GM18870 (cell line): ENCODE results near the gene FMO5.
"Not testable (repeated sequence)": the region's sequence is repeated elsewhere in the genome, so short reads cannot be mapped to it uniquely, and the experiment has no call there.

ENCODE experiments used
- ATAC-seq: cut with Tn5 transposase; IDR thresholded peaks from one replicate; pipeline ENCODE4 v1.9.1; 2021; ENCODE audit warnings: moderate library complexity; ENCODE audit not compliant: unreplicated experiment

The FMO5 gene

GRCh38 chr1:147209825-147210821 lies 15.0 kb downstream of the FMO5 start:
- ATAC-seq = no peak

DNA sequence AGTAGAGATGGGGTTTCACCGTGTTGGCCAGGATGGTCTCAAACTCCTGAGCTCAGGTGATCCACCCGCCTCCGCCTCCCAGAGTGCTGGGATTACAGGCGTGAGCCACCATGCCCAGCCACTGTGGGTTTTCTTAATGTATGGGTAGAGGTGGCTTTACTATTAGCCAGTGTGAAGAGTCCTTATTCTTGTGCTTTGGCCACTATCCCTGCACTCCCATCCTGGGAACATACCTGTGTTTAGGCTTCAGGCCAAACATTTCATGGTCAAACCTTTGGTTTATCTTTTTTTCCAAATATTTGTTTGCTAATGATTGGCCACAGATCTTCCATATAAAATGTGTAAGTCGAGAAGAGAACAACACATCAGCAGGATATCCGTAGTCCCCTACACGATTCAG lies 16.5 kb downstream of the FMO5 start:
- ATAC-seq = no peak

DNA sequence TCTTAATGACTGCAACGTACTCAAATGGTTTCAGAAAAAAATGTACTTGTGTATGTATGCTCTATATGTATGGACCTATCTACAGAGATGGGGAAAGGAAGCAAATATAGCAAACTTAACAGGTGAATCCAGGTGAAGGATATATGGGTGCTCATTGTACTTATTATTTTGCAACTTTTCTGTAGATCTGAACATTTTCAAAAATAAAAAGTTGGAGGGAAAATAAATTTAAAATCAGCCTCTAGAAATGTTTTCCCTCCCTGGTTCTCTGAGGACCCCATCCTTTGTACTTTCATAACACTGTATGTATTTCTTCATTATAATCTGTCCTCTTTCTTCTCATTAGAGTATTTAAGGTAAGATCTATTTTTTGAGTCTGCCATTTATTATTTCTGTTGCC lies 17.9 kb downstream of the FMO5 start:
- no peak for ATAC-seq

- ATAC-seq = no peak
Measured at GRCh38 chr1:147204080-147204479, 21.1 kb downstream of the FMO5 start.

- ATAC-seq = no peak
Measured at GRCh38 chr1:147202576-147202975, 22.6 kb downstream of the FMO5 start.

GRCh38 chr1:147201786-147202185 lies 23.4 kb downstream of the FMO5 start:
- no peak for ATAC-seq

- ATAC-seq = no peak
Measured at GRCh38 chr1:147201276-147201675, 23.9 kb downstream of the FMO5 start.

DNA sequence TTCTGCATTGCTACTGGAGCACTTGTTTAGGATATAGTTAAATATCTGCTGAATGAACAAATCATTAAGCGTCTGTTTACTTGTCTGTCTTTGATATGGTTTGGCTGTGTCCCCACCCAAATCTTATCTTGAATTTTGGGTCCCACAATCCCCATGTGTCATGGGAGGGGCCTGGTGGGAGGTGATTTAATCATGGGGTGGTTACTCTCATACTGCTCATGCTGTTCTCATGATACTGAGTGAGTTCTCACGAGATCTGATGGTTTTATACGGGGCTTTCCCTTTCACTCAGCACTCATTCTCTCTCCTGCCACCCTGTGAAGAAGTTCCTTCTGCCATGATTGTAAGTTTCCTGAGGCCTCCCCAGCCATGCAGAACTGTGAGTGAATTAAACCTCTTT lies 27.8 kb downstream of the FMO5 start:
- not testable (repeated sequence) for ATAC-seq

- ATAC-seq = no peak
Measured at GRCh38 chr1:147189514-147189913, 35.6 kb downstream of the FMO5 start.

DNA sequence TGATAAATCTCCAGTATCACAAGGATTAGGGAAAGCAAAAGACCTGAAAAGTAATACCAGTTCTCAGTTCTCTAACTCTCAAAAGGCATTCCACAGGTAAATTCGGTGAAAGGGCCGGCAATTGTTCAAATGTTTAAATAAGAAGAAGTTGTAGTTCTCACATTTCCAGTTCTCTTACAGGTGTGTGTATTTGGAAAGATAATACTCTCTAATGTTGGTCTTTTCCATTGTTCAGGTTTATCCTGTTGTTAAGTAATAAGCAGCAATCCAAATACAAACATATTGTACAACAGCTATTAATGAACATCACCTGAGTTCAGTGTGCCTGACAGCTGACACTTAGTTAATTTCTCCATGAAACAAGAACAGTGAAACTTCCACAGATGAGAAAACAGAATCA lies 39.7 kb downstream of the FMO5 start:
- ATAC-seq = no peak

DNA sequence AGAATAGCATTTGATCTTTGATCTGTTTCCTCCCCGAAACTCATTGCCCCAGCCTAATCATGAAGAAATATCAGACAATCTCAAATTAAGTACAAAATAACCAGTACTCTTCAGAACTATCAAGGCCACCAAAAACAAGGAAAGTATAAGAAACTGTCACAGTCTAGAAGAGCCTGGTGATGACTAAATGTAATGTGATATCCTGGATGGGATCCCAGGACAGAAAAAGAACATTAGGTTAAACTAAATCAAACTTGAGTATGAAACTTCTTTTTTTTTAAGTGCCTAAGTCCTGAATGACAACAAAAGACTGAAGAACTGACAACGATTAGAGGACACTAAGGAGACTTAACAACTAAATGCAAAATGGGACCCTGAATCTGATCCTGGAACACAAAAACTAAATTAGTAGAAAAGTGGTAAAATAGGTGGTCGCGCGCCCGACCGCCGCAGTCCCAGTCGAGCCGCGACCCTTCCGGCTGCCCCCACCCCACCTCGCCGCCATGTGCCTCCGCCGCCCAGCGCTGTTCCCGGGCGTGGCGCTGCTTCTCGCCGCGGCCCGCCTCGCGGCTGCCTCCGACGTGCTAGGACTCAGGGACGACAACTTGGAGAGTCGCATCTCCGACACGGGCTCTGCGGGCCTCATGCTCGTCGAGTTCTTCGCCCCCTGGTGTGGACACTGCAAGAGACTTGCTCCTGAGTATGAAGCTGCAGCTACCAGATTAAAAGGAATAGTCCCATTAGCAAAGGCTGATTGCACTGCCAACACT lies 47.3 kb downstream of the FMO5 start:
- ATAC-seq = no peak

- ATAC-seq = peak; percentile 79
Measured at GRCh38 chr1:147172168-147173016, 52.7 kb downstream of the FMO5 start, which contains the start of gene PRKAB2. PRKAB2 (minus strand) TSS chr1:147172470; CDS start chr1:147172144, 326 bp downstream.

- peak; percentile 3 for ATAC-seq
Measured at GRCh38 chr1:147171399-147172167, 53.6 kb downstream of the FMO5 start.

DNA sequence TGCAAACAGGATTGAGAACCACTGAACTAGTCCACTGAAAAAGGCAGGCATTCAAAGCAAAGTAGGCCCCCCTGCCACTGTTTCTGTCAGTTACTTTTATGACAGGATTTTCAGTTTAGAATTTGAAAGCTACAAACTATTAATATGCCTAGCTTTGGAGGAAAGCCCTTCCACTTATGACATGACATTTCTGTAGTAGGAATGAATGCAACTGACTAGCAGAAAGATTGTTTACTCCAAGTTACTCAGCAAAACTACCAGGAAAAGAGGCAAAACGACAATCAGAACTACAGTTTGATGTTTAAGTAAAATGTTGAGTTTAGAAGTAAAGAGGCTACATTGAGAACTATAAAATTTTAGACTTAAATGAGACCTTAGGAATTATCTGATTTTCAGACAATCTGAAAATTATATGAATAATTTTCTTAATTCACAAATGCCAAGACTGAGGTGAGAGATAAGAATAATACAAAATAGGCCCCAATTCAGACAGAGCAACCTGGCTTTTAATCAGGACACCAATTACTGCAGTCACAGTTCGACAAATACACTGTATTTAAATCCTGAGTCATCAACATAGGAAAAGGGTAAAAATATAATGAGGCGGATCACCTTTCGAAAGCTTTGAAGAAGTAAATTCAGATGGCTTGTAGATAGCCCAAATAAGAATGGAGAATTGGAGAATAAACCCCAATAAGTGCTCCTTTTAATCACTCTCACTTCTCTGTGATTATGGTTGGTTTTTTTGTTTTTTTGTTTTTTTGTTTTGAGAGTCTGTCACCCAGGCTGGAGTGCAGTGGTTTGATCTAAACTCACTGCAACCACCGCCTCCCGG lies 55.1 kb downstream of the FMO5 start:
- ATAC-seq = no peak

DNA sequence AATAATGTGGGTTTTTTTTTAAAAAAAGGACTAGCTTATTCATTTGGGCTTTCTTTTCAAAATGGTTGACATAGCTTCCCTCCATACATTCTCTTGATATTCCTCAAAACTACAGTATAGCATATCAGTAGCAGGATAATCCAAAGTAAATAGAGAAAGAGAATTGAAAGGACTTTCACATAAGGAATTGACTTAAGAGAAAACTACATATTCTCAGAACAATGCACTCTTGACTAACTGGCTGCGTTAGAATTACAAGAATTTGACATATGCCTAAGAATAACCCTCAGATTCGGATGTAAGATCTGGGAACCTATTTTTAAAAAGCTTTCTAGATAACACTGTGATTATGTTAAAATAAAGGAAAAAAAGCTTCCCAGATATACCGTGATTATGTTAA lies 56.0 kb downstream of the FMO5 start:
- ATAC-seq = no peak

DNA sequence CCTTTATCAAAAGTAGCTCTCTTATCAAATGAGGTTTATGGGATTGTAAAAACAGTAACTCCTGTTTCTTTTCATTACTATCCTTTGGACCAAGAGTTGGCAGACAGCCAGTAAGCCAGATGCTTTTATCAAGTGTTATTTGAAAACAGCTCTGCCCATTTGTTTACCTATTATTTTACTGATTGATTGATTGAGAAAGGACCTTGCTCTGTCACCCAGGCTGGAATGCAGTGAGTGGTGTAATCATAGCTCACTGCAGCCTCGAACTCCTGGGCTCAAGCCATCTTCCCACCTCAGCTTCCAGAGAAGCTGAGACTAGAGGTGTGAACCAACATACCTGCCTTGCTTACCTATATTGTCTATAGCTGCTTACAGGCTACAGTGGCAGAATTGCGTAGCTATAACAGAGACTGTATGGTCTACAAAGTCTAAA lies 56.5 kb downstream of the FMO5 start:
- ATAC-seq = no peak

DNA sequence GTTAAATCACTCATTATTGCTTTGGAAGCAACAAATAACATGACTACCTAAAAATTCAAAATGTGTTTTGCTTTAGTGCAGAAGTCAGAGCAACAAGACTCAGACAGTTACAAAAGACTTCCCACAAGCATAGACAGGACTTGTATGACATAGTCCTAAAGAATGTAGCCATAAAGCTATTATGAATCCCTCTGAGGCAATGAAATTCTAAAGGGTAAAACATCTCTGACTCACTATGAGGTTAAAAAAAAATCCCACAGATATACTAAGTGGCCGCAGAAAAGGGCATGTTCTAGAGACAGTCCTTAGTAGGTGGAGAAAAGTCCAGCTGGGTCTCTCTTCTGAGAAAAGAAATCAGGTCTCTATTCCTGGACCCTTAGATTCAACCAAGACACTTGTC lies 57.8 kb downstream of the FMO5 start:
- no peak for ATAC-seq

GRCh38 chr1:147163019-147163418 lies 62.1 kb downstream of the FMO5 start:
- no peak for ATAC-seq

DNA sequence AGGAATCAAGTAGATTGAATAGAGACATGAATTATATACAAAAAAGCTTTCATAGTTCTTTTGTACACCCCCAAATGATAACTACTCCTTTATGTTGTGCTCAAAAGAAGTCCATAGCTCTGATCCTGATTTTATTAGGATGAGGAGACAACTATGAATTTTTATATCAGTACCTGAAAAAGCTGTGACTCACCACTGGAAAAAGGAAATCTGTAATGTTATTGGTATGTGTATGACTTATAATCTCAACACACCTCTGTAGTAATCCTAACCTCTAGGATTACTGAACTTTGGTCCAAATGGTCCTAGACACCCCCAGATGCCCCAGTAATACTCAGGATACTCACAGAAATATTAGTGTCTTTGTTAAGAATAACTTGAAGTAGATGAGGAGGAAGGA lies 63.0 kb downstream of the FMO5 start:
- no peak for ATAC-seq
